Neuronal stem cell (in vitro differentiated cells): ENCODE measurements around the gene RABGAP1.

Source experiments
- DNase-seq: peaks from one replicate; pipeline ENCODE4 v3.0.0-alpha.2; 2013; ENCODE audit warnings: low spot score
- H2AFZ ChIP-seq: one replicate; pipeline ENCODE4 v1.6.1; 2013; ENCODE audit warnings: mild to moderate bottlenecking, low read length, inconsistent platforms
- H2AK5ac ChIP-seq: 2 replicates; pipeline ENCODE4 v1.6.1; 2013; ENCODE audit warnings: low read depth, mild to moderate bottlenecking, inconsistent platforms, low read length, moderate library complexity, mixed read lengths
- H2BK120ac ChIP-seq: 2 replicates; pipeline ENCODE4 v1.6.1; 2013; ENCODE audit warnings: low read depth, mild to moderate bottlenecking, inconsistent platforms, low read length, moderate library complexity, mixed read lengths
- H2BK12ac ChIP-seq: one replicate; pipeline ENCODE4 v1.6.1; 2013; ENCODE audit warnings: low read length, inconsistent platforms
- H2BK15ac ChIP-seq: 2 replicates; pipeline ENCODE4 v1.6.1; 2013; ENCODE audit warnings: mild to moderate bottlenecking, low read length, inconsistent platforms, mixed read lengths
- H2BK5ac ChIP-seq: one replicate; pipeline ENCODE4 v1.6.1; 2013; ENCODE audit warnings: inconsistent platforms, mild to moderate bottlenecking, low read length, moderate library complexity
- H3K14ac ChIP-seq: one replicate; pipeline ENCODE4 v1.6.1; 2013; ENCODE audit warnings: low read length, inconsistent platforms
- H3K18ac ChIP-seq: 2 replicates; pipeline ENCODE4 v1.6.1; 2013; ENCODE audit warnings: low read length, inconsistent platforms
- H3K23ac ChIP-seq: 2 replicates; pipeline ENCODE4 v1.6.1; 2013; ENCODE audit warnings: low read depth, mild to moderate bottlenecking, mixed read lengths, low read length, inconsistent platforms; ENCODE audit not compliant: poor library complexity
- H3K27ac ChIP-seq: replicated peaks from 3 replicates; pipeline ENCODE4 v1.5.1; 2013; ENCODE audit warnings: low read length, inconsistent platforms
- H3K27me3 ChIP-seq, 3 experiments: 2 replicates each; pipeline ENCODE4 v1.6.1; 2013; ENCODE audit warnings: low read length in 3 of 3, mild to moderate bottlenecking in 2 of 3, inconsistent platforms in 1 of 3, low read depth in 1 of 3, mixed read lengths in 1 of 3, moderate library complexity in 1 of 3; ENCODE audit not compliant: control insufficient read depth in 3 of 3, insufficient read depth in 3 of 3
- H3K36me3 ChIP-seq, 2 donors: replicated peaks in 1 of 2; 2 replicates each; pipeline ENCODE4 v1.6.1; 2013; ENCODE audit warnings: low read length in 2 of 2; ENCODE audit not compliant: control insufficient read depth in 2 of 2, insufficient read depth in 2 of 2
- H3K4ac ChIP-seq: 2 replicates; pipeline ENCODE4 v1.6.1; 2013; ENCODE audit warnings: inconsistent platforms, mild to moderate bottlenecking, low read length, moderate library complexity
- H3K4me1 ChIP-seq, 2 donors: 1 replicate in 1 of 2; 2 replicates in 1 of 2; pipeline ENCODE4 v1.6.1; 2013; ENCODE audit warnings: low read length in 2 of 2, low read depth in 1 of 2; ENCODE audit not compliant: control insufficient read depth in 2 of 2, insufficient read depth in 1 of 2
- H3K4me2 ChIP-seq: one replicate; pipeline ENCODE4 v1.6.1; 2013; ENCODE audit warnings: mild to moderate bottlenecking, low read length, inconsistent platforms; ENCODE audit not compliant: insufficient read depth, poor library complexity, severe bottlenecking
- H3K4me3 ChIP-seq, 2 donors: 2 replicates each; pipeline ENCODE4 v1.5.1; 2013; ENCODE audit warnings: low read length in 2 of 2, mild to moderate bottlenecking in 2 of 2, inconsistent platforms in 1 of 2, moderate library complexity in 1 of 2
- H3K79me1 ChIP-seq: one replicate; pipeline ENCODE4 v1.6.1; 2013; ENCODE audit warnings: low read depth, mild to moderate bottlenecking, inconsistent platforms, low read length, moderate library complexity
- H3K9ac ChIP-seq: one replicate; pipeline ENCODE4 v1.6.1; 2013; ENCODE audit warnings: mild to moderate bottlenecking, low read depth, low read length, inconsistent platforms; ENCODE audit not compliant: poor library complexity
- H3K9me3 ChIP-seq, 2 donors: replicated peaks in 1 of 2; 2 replicates each; pipeline versions ENCODE3 to v1.6.1; 2013; ENCODE audit warnings: low read length in 2 of 2, mild to moderate bottlenecking in 2 of 2, inconsistent platforms in 1 of 2, low read depth in 1 of 2, mixed read lengths in 1 of 2, moderate library complexity in 1 of 2; ENCODE audit not compliant: control insufficient read depth in 2 of 2, insufficient read depth in 1 of 2
- H4K8ac ChIP-seq: one replicate; pipeline ENCODE4 v1.6.1; 2013; ENCODE audit warnings: low read depth, mild to moderate bottlenecking, inconsistent platforms, low read length, moderate library complexity
- H4K91ac ChIP-seq: one replicate; pipeline ENCODE4 v1.6.1; 2013; ENCODE audit warnings: low read length, low read depth, mild to moderate bottlenecking, inconsistent platforms; ENCODE audit not compliant: poor library complexity
- WGBS, 2 donors: extraction: QIAGEN DNeasy Blood & Tissue Kit; methylation state at CpG; one replicate each; pipeline ENCODE4 v1.1.7; 2013; ENCODE audit warnings: missing lambda C conversion rate in 2 of 2, mixed read lengths in 1 of 2; ENCODE audit not compliant: insufficient read length in 2 of 2, insufficient replicate concordance in 1 of 2; ENCODE audit errors: extremely low coverage in 2 of 2; 5-methylcytosine and 5-hydroxymethylcytosine counted together

The RABGAP1 gene

DNA sequence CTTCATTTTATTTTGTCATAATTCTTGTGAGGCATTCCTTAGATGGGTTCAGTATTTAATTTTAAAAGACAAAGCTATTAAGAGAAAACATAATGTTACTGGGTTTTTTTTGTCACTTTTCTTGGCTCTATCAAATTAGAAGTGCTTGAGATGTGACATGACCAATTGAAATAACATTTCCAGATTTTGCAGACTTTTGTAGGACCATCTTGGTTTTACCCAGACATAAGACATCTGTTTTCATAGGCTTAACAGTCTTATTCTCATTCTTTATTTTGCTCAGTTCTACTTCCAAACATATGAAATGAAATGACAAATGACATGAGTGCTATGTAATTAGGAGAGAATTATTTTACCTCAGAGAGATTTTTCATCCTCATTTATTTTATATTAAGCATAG, 112.2 kb downstream of the RABGAP1 start:
- Histone ChIP-seq H3K14ac (no peak overlapping the region), H4K8ac (no peak overlapping the region), H3K79me1 (peaks cover 2% of the 10 kb centered on the region), H3K9me3 (peaks cover 0 to 4% of the 10 kb centered on the region in 2 donors), H3K27ac (no peak overlapping the region), H2BK12ac (no peak overlapping the region), H3K4me3 (no peak overlapping the region), H3K18ac (no peak overlapping the region), H3K4ac (no peak overlapping the region), H3K27me3 (no peaks in the 10 kb centered on the region), H3K36me3 (peaks cover 2 to 53% of the 10 kb centered on the region in 2 donors), H3K4me2 (no peak overlapping the region), H2BK5ac (no peak overlapping the region), H2AK5ac (no peak overlapping the region), H3K9ac (no peak overlapping the region), H2AFZ (no peak overlapping the region), H3K23ac (no peak overlapping the region), H4K91ac (no peak overlapping the region), H2BK15ac (no peak overlapping the region), H3K4me1 (no peaks in the 10 kb centered on the region), H2BK120ac (no peak overlapping the region)
- no peak for DNase-seq

- Histone ChIP-seq H3K4ac (no peak overlapping the region), H3K4me3 (no peak overlapping the region), H2BK15ac (no peak overlapping the region), H3K4me1 (no peaks in the 10 kb centered on the region), H2BK120ac (no peak overlapping the region), H3K9me3 (peaks cover 0 to 4% of the 10 kb centered on the region in 2 donors), H3K9ac (no peak overlapping the region), H3K36me3 (peaks cover 2 to 48% of the 10 kb centered on the region in 2 donors), H3K18ac (no peak overlapping the region), H3K14ac (no peak overlapping the region), H4K8ac (no peak overlapping the region), H2BK12ac (no peak overlapping the region), H3K23ac (no peak overlapping the region), H3K27me3 (no peaks in the 10 kb centered on the region), H2AFZ (no peak overlapping the region), H3K27ac (no peak overlapping the region), H2AK5ac (no peak overlapping the region), H3K4me2 (no peak overlapping the region), H2BK5ac (no peak overlapping the region), H4K91ac (no peak overlapping the region), H3K79me1 (peaks cover 2% of the 10 kb centered on the region)
- DNase-seq: no peak
- WGBS, 2 donors: no CpG with 5 or more reads among the region's 2 CpGs
Observed at GRCh38 chr9:123053711-123054110, 112.9 kb downstream of the RABGAP1 start.

DNA sequence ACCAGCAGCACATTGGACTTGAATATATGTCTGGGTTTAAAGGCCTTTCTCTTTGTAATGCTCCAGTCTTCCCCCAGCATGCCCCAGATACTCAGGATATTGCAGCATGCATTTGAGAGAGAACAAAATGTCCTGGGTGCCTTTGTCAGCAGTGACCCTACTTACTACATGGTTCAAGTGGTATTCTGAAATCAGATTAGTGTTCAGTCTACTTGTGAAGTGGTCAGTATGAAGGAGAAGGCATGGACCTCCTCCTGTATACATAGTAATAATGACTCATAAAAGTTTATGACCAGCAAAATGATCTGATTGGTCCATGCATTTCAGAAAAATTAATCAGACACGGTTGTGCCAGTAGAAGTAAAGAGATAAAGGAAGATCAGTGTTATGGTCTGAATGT, 118.0 kb downstream of the RABGAP1 start:
- Histone ChIP-seq H3K14ac (no peak overlapping the region), H2AK5ac (no peak overlapping the region), H2BK120ac (no peak overlapping the region), H3K36me3 (peaks cover 0 to 48% of the 10 kb centered on the region in 2 donors), H3K23ac (no peak overlapping the region), H3K27ac (no peak overlapping the region), H2BK5ac (no peak overlapping the region), H3K27me3 (no peaks in the 10 kb centered on the region), H2BK15ac (no peak overlapping the region), H4K8ac (no peak overlapping the region), H3K4me2 (no peak overlapping the region), H3K18ac (no peak overlapping the region), H4K91ac (no peak overlapping the region), H3K79me1 (peaks cover 2% of the 10 kb centered on the region), H2AFZ (no peak overlapping the region), H3K4me1 (peaks cover 0 to under 1% of the 10 kb centered on the region in 2 donors), H3K4ac (no peak overlapping the region), H3K9me3 (peaks cover 0 to 4% of the 10 kb centered on the region in 2 donors), H2BK12ac (no peak overlapping the region), H3K9ac (no peak overlapping the region), H3K4me3 (no peak overlapping the region)
- DNase-seq: no peak
- WGBS, 2 donors: no CpG with 5 or more reads among the region's 1 CpG

- Histone ChIP-seq H3K27ac (no peak overlapping the region), H3K27me3 (no peaks in the 10 kb centered on the region), H3K79me1 (peaks cover 2% of the 10 kb centered on the region), H2AK5ac (no peak overlapping the region), H2BK5ac (no peak overlapping the region), H3K23ac (no peak overlapping the region), H2BK15ac (no peak overlapping the region), H3K9ac (no peak overlapping the region), H2AFZ (no peak overlapping the region), H3K18ac (no peak overlapping the region), H4K8ac (no peak overlapping the region), H2BK12ac (no peak overlapping the region), H3K4me3 (no peak overlapping the region), H3K14ac (no peak overlapping the region), H3K4me1 (peaks cover 0 to 2% of the 10 kb centered on the region in 2 donors), H3K4me2 (no peak overlapping the region), H3K9me3 (peaks cover 0 to 4% of the 10 kb centered on the region in 2 donors), H3K4ac (no peak overlapping the region), H3K36me3 (peaks cover 0 to 53% of the 10 kb centered on the region in 2 donors), H2BK120ac (no peak overlapping the region), H4K91ac (no peak overlapping the region)
- no CpG with 5 or more reads among the region's 9 CpGs for WGBS, 2 donors
- no peak for DNase-seq
Observed at GRCh38 chr9:123059472-123060220, 118.8 kb downstream of the RABGAP1 start.
